HEK293 (cell line): ENCODE data around the gene PUM1.

Experiments
- CTCF ChIA-PET: fragments of 350-600 bp; formaldehyde crosslinking; extraction: SDS; loops from one replicate; lab custom pipeline; 2021; ENCODE audit warnings: antibody characterized with exemption; lab: Yijun Ruan, JAX
- POLR2A ChIA-PET: fragments of 300-600 bp; formaldehyde crosslinking; extraction: SDS; loops from one replicate; lab custom pipeline; 2020; ENCODE audit warnings: antibody characterized with exemption, inconsistent platforms; lab: Yijun Ruan, JAX
- H3K27ac ChIP-seq: fragments of 200-500 bp; sonication (Bioruptor generic); 2 replicates; pipeline ENCODE4 v1.5.1; 2014; ENCODE audit warnings: low read depth, low read length, control low read depth, inconsistent platforms; ENCODE audit errors: extremely low read depth
- H3K36me3 ChIP-seq, 2 experiments: fragments of 200-500 bp in 1 of 2; sonication (Bioruptor generic) in 1 of 2; 1 replicate in 1 of 2; 2 replicates in 1 of 2; pipeline ENCODE4 v1.5.1; 2014 to 2017; ENCODE audit warnings: inconsistent platforms in 2 of 2, low read length in 2 of 2; ENCODE audit not compliant: control insufficient read depth in 2 of 2, insufficient read depth in 1 of 2
- H3K4me1 ChIP-seq: fragments of 200-500 bp; sonication (Bioruptor generic); 2 replicates; pipeline ENCODE4 v1.5.1; 2014; ENCODE audit warnings: mild to moderate bottlenecking, low read length, inconsistent platforms; ENCODE audit not compliant: control insufficient read depth, insufficient read depth
- H3K4me3 ChIP-seq: 2 replicates; pipeline ENCODE4 v1.5.1; 2011; ENCODE audit warnings: low read depth, mild to moderate bottlenecking, control low read depth, low read length, moderate library complexity
- H3K9me3 ChIP-seq: fragments of 200-500 bp; sonication (Bioruptor generic); 2 replicates; pipeline ENCODE4 v1.5.1; 2014; ENCODE audit warnings: low read depth, low read length, inconsistent platforms; ENCODE audit not compliant: control insufficient read depth, insufficient read depth
- BCL11A ChIP-seq: fragments of 450-650 bp; formaldehyde crosslinking; IDR thresholded peaks from 2 replicates; pipeline ENCODE4 v1.5.1; 2016; ENCODE audit warnings: low read depth, missing biosample characterization, missing genetic modification characterization
- GLI2 ChIP-seq: fragments of 450-650 bp; formaldehyde crosslinking; IDR thresholded peaks from 2 replicates; pipeline ENCODE4; 2017; ENCODE audit warnings: missing biosample characterization, missing genetic modification characterization, low read depth, borderline replicate concordance
- KLF10 ChIP-seq: fragments of 450-650 bp; IDR thresholded peaks from 2 replicates; pipeline ENCODE4 v1.5.1; 2018; ENCODE audit warnings: missing biosample characterization, mild to moderate bottlenecking, missing genetic modification characterization
- KLF8 ChIP-seq: fragments of 450-650 bp; formaldehyde crosslinking; IDR thresholded peaks from 2 replicates; pipeline ENCODE4 v1.5.1; 2016; ENCODE audit warnings: missing biosample characterization, missing genetic modification characterization
- MZF1 ChIP-seq: fragments of 450-650 bp; formaldehyde crosslinking; IDR thresholded peaks from 2 replicates; pipeline ENCODE4 v1.5.1; 2017; ENCODE audit warnings: missing biosample characterization, missing genetic modification characterization, borderline replicate concordance
- OSR2 ChIP-seq: fragments of 450-650 bp; formaldehyde crosslinking; IDR thresholded peaks from 2 replicates; pipeline ENCODE4 v1.5.1; 2016; ENCODE audit warnings: missing biosample characterization, missing genetic modification characterization
- SCRT1 ChIP-seq: fragments of 450-650 bp; formaldehyde crosslinking; IDR thresholded peaks from 2 replicates; pipeline ENCODE4 v1.5.1; 2016; ENCODE audit warnings: missing biosample characterization, missing genetic modification characterization, borderline replicate concordance
- SP2 ChIP-seq: fragments of 450-650 bp; formaldehyde crosslinking; IDR thresholded peaks from 2 replicates; pipeline ENCODE4 v1.5.1; 2016; ENCODE audit warnings: missing biosample characterization, missing genetic modification characterization
- SP7 ChIP-seq: fragments of 450-650 bp; formaldehyde crosslinking; IDR thresholded peaks from 2 replicates; pipeline ENCODE4 v1.5.1; 2016; ENCODE audit warnings: missing biosample characterization, missing genetic modification characterization
- TCF7L2 ChIP-seq: IDR thresholded peaks from 2 replicates; pipeline ENCODE4 v1.6.1; 2011; ENCODE audit warnings: low read depth, mild to moderate bottlenecking, inconsistent platforms, low read length, moderate library complexity, borderline replicate concordance
- ZFP37 ChIP-seq: fragments of 450-650 bp; formaldehyde crosslinking; IDR thresholded peaks from 2 replicates; pipeline ENCODE4 v1.5.1; 2016; ENCODE audit warnings: missing biosample characterization, missing genetic modification characterization
- ZIC2 ChIP-seq: fragments of 450-650 bp; formaldehyde crosslinking; IDR thresholded peaks from 2 replicates; pipeline ENCODE4 v1.5.1; 2016; ENCODE audit warnings: missing biosample characterization, missing genetic modification characterization
- ZNF157 ChIP-seq: fragments of 450-650 bp; formaldehyde crosslinking; IDR thresholded peaks from 2 replicates; pipeline ENCODE4 v1.5.1; 2016; ENCODE audit warnings: missing biosample characterization, missing genetic modification characterization
- ZNF16 ChIP-seq: fragments of 450-650 bp; formaldehyde crosslinking; IDR thresholded peaks from 2 replicates; pipeline ENCODE4 v1.5.1; 2016; ENCODE audit warnings: low read depth, missing biosample characterization, missing genetic modification characterization
- ZNF239 ChIP-seq: fragments of 450-650 bp; formaldehyde crosslinking; IDR thresholded peaks from 2 replicates; pipeline ENCODE4 v1.5.1; 2016; ENCODE audit warnings: missing biosample characterization, missing genetic modification characterization
- ZNF248 ChIP-seq: fragments of 450-650 bp; formaldehyde crosslinking; IDR thresholded peaks from 2 replicates; pipeline ENCODE4 v1.5.1; 2017; ENCODE audit warnings: missing biosample characterization, missing genetic modification characterization
- ZNF266 ChIP-seq: fragments of 450-650 bp; formaldehyde crosslinking; IDR thresholded peaks from 2 replicates; pipeline ENCODE4 v1.5.1; 2016; ENCODE audit warnings: missing biosample characterization, missing genetic modification characterization, low read depth
- ZNF335 ChIP-seq: fragments of 450-650 bp; formaldehyde crosslinking; conservative IDR thresholded peaks from 2 replicates; pipeline ENCODE4 v1.5.1; 2016; ENCODE audit warnings: missing biosample characterization, missing genetic modification characterization
- ZNF423 ChIP-seq: fragments of 450-650 bp; formaldehyde crosslinking; IDR thresholded peaks from 2 replicates; pipeline ENCODE4 v1.5.1; 2016; ENCODE audit warnings: missing biosample characterization, missing genetic modification characterization
- ZNF514 ChIP-seq: fragments of 450-650 bp; formaldehyde crosslinking; IDR thresholded peaks from 2 replicates; pipeline ENCODE4 v1.5.1; 2016; ENCODE audit warnings: missing biosample characterization, missing genetic modification characterization
- ZNF549 ChIP-seq: fragments of 450-650 bp; IDR thresholded peaks from 2 replicates; pipeline ENCODE4 v1.5.1; 2018; ENCODE audit warnings: missing biosample characterization, missing genetic modification characterization, mild to moderate bottlenecking, inconsistent platforms, moderate library complexity
- ZNF571 ChIP-seq: fragments of 450-650 bp; formaldehyde crosslinking; IDR thresholded peaks from 2 replicates; pipeline ENCODE4 v1.5.0; 2017; ENCODE audit warnings: missing biosample characterization, missing genetic modification characterization
- ZNF623 ChIP-seq: fragments of 450-650 bp; formaldehyde crosslinking; IDR thresholded peaks from 2 replicates; pipeline ENCODE4 v1.5.1; 2016; ENCODE audit warnings: missing biosample characterization, missing genetic modification characterization
- ZNF629 ChIP-seq: fragments of 450-650 bp; formaldehyde crosslinking; IDR thresholded peaks from 2 replicates; pipeline ENCODE4 v1.5.1; 2017; ENCODE audit warnings: missing biosample characterization, missing genetic modification characterization
- ZNF664 ChIP-seq: fragments of 450-650 bp; formaldehyde crosslinking; IDR thresholded peaks from 2 replicates; pipeline ENCODE4 v1.5.1; 2016; ENCODE audit warnings: missing biosample characterization, missing genetic modification characterization
- ZNF701 ChIP-seq: fragments of 450-650 bp; formaldehyde crosslinking; IDR thresholded peaks from 2 replicates; pipeline ENCODE4 v1.5.1; 2016; ENCODE audit warnings: missing biosample characterization, missing genetic modification characterization
- ZSCAN4 ChIP-seq: fragments of 450-650 bp; formaldehyde crosslinking; IDR thresholded peaks from 2 replicates; pipeline ENCODE4 v1.5.1; 2017; ENCODE audit warnings: missing biosample characterization, missing genetic modification characterization
- TF ChIP-seq, protein P1 (sequence below): fragments of 450-650 bp; formaldehyde crosslinking; IDR thresholded peaks from 2 replicates; pipeline ENCODE4 v1.5.1; 2016; ENCODE audit warnings: missing biosample characterization, missing genetic modification characterization, low read depth
- TF ChIP-seq, protein P2 (sequence below): fragments of 450-650 bp; formaldehyde crosslinking; IDR thresholded peaks from 2 replicates; pipeline ENCODE4 v1.5.1; 2016; ENCODE audit warnings: missing biosample characterization, missing genetic modification characterization

PUM1 gene

GRCh38 chr1:30997463-30998057 lies 68.0 kb downstream of the PUM1 start (continued):
- no peak for TF ChIP-seq ZNF423 (tag by site-specific recombination)
- TF ChIP-seq, protein P1, sequence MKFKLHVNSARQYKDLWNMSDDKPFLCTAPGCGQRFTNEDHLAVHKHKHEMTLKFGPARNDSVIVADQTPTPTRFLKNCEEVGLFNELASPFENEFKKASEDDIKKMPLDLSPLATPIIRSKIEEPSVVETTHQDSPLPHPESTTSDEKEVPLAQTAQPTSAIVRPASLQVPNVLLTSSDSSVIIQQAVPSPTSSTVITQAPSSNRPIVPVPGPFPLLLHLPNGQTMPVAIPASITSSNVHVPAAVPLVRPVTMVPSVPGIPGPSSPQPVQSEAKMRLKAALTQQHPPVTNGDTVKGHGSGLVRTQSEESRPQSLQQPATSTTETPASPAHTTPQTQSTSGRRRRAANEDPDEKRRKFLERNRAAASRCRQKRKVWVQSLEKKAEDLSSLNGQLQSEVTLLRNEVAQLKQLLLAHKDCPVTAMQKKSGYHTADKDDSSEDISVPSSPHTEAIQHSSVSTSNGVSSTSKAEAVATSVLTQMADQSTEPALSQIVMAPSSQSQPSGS (tag by site-specific recombination), result no peak
- no peak for TF ChIP-seq KLF10 (tag by site-specific recombination)
- TF ChIP-seq ZNF266 (tag by site-specific recombination), result no peak
- TF ChIP-seq TCF7L2, result no peak
- no peak for TF ChIP-seq ZNF335 (tag by site-specific recombination)

GRCh38 chr1:30995990-30996612 lies 69.4 kb downstream of the PUM1 start:
- Histone ChIP-seq H3K27ac (no peak overlapping the region), H3K4me3 (no peak overlapping the region), H3K36me3 (peaks cover 10 to 78% of the 10 kb centered on the region in 2 experiments; a peak in 2 of 3 replicates), H3K9me3 (no peaks in the 10 kb centered on the region), H3K4me1 (peaks cover 16% of the 10 kb centered on the region)
- TF ChIP-seq ZIC2 (no peak), ZNF623 (tag by site-specific recombination) (no peak), ZNF239 (tag by site-specific recombination) (no peak)
- CTCF ChIA-PET, result interaction anchor here (0.6 kb wide), 1 partner anchor 130 kb away, joined by 3 read pairs; no protein-coding TSS in a partner anchor
- POLR2A ChIA-PET, result no interaction called here

DNA sequence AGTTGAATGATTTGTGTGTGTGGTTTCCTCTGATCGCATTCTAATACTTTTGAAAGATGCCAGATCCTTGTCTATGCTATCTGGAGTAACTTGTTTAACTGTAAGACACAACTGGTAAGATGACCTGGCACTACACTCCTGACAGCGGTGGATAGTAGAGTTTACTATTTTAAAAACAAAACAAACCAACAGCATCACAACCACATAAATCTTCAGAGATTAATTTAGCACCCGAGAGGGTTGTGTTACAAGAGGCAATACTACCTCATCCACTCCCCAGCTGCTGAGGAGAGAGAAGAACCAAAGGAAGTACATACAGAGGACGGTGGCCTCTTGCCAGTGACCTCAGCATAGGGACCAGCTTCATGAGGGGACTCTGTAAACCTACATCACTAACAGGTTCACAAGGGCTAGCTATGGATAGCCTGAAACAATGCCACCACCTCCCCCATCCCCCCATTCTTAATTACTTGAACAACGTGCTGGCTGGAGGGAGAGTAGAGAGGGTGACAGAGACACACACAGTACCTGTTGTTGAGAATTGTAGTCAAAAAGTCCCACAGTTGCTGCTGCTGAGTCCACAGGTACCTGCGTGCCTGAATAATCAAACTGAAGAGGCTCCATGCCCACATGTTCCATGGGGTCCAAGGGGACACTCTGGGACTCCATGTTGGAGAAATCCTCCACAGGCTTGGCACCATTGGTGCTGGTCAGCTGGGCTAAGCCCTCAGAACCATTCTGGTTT lies 73.5 kb downstream of the PUM1 start:
- Histone ChIP-seq H3K4me1 (peaks cover 24% of the 10 kb centered on the region), H3K4me3 (no peak overlapping the region), H3K9me3 (no peaks in the 10 kb centered on the region), H3K27ac (no peak overlapping the region), H3K36me3 (peaks cover under 1 to 81% of the 10 kb centered on the region in 2 experiments; a peak in 2 of 3 replicates)
- ChIA-PET CTCF (interaction anchor here (1.8 kb wide), 1 partner anchor 15 kb away, joined by 5 read pairs; no protein-coding TSS in a partner anchor), POLR2A (no interaction called here)
- peak; percentile 94 for TF ChIP-seq SCRT1 (tag by site-specific recombination)
- no peak for TF ChIP-seq ZNF549 (tag by site-specific recombination)
- TF ChIP-seq ZNF701 (tag by site-specific recombination), result no peak
- TF ChIP-seq BCL11A (tag by site-specific recombination), result no peak
- no peak for TF ChIP-seq ZNF248
- 0 out of 2 replicates have a peak, but pooled peaks have one; percentile 17 for TF ChIP-seq ZNF629
- no peak for TF ChIP-seq GLI2 (tag by site-specific recombination)
- TF ChIP-seq ZSCAN4 (tag by site-specific recombination), result no peak
- TF ChIP-seq MZF1, result peak; percentile 92; the same call in 1 of the 2 replicates
- no peak for TF ChIP-seq SP7 (tag by site-specific recombination)
- TF ChIP-seq ZNF514, result no peak
- no peak for TF ChIP-seq ZNF157 (tag by site-specific recombination)
- TF ChIP-seq, protein P2, sequence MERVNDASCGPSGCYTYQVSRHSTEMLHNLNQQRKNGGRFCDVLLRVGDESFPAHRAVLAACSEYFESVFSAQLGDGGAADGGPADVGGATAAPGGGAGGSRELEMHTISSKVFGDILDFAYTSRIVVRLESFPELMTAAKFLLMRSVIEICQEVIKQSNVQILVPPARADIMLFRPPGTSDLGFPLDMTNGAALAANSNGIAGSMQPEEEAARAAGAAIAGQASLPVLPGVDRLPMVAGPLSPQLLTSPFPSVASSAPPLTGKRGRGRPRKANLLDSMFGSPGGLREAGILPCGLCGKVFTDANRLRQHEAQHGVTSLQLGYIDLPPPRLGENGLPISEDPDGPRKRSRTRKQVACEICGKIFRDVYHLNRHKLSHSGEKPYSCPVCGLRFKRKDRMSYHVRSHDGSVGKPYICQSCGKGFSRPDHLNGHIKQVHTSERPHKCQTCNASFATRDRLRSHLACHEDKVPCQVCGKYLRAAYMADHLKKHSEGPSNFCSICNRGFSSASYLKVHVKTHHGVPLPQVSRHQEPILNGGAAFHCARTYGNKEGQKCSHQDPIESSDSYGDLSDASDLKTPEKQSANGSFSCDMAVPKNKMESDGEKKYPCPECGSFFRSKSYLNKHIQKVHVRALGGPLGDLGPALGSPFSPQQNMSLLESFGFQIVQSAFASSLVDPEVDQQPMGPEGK (tag by site-specific recombination), result peak; percentile 21; the same call in 1 of the 2 replicates
- TF ChIP-seq ZNF16, result no peak
- no peak for TF ChIP-seq ZNF571 (tag by site-specific recombination)
- 0 out of 2 replicates have a peak, but pooled peaks have one; percentile 25 for TF ChIP-seq OSR2
- TF ChIP-seq ZFP37 (tag by site-specific recombination), result no peak
- no peak for TF ChIP-seq SP2 (tag by site-specific recombination)
- TF ChIP-seq ZNF664 (tag by site-specific recombination), result peak; percentile 74
- TF ChIP-seq KLF8 (tag by site-specific recombination), result no peak
